GM23338 (cell line): ENCODE data around the gene SPTB.

Experiments
- CTCF ChIP-seq, 2 experiments: fragments of 200-600 bp in 1 of 2; sonication (generic) in 1 of 2; conservative IDR thresholded peaks; 2 replicates each; pipeline versions ENCODE4 v1.5.1 to v1.6.1; 2016 to 2017; ENCODE audit warnings: antibody characterized with exemption in 2 of 2, low read depth in 2 of 2, mild to moderate bottlenecking in 2 of 2, moderate library complexity in 1 of 2
- EZH2 ChIP-seq: fragments of 200-600 bp; sonication (generic); IDR thresholded peaks from one replicate; pipeline ENCODE4 v1.8.0; 2017; ENCODE audit warnings: antibody characterized with exemption, mild to moderate bottlenecking, low read depth; ENCODE audit not compliant: unreplicated experiment
- EZH2phosphoT487 ChIP-seq: fragments of 200-600 bp; sonication (generic); IDR thresholded peaks from one replicate; pipeline ENCODE4 v1.8.1; 2018; ENCODE audit warnings: antibody characterized with exemption; ENCODE audit not compliant: unreplicated experiment
- JUNB ChIP-seq: IDR thresholded peaks from one replicate; pipeline ENCODE4 v1.6.1; 2016; ENCODE audit warnings: antibody characterized with exemption; ENCODE audit not compliant: unreplicated experiment
- NANOG ChIP-seq: IDR thresholded peaks from 2 replicates; pipeline ENCODE4 v1.6.1; 2016; ENCODE audit warnings: antibody characterized with exemption, borderline replicate concordance
- POLR2AphosphoS5 ChIP-seq: IDR thresholded peaks from 2 replicates; pipeline ENCODE4 v1.6.1; 2016; ENCODE audit warnings: antibody characterized with exemption, low read depth
- ZNF331 ChIP-seq: fragments of 250-450 bp; sonication (Bioruptor Pico); IDR thresholded peaks from 2 replicates; pipeline ENCODE4 v1.5.0; 2020; ENCODE audit warnings: low read depth, mild to moderate bottlenecking, moderate library complexity

GRCh38 chr14:64844969-64845536 is 34.7 kb downstream of the SPTB start:
- TF ChIP-seq CTCF (conservative IDR thresholded peaks at IDR 0.05; ENCODE audit: low read depth in 2 of 2) (no peak), JUNB (no peak), EZH2 (no peak), POLR2AphosphoS5 (no peak), NANOG (no peak), EZH2phosphoT487 (no peak), ZNF331 (no peak)
